Testis (tissue), 3 donors: ENCODE data around the gene C2orf15. TPM values are rescaled to one million over a fixed set of nuclear protein-coding genes. Genes with fewer than 3 reads are reported as not detected.

Experiments used
- DNase-seq: peaks from one replicate; pipeline ENCODE4 v3.0.0-alpha.2; 2019
- H3K27ac ChIP-seq, 2 donors: fragments of 200-600 bp; sonication (generic); one replicate each; pipeline ENCODE4 v1.5.1; 2019
- H3K27me3 ChIP-seq: fragments of 200-600 bp; sonication (generic); one replicate; pipeline ENCODE4 v1.5.1; 2019
- H3K36me3 ChIP-seq: fragments of 200-600 bp; sonication (generic); one replicate; pipeline ENCODE4 v1.5.1; 2017; ENCODE audit warnings: low read depth; ENCODE audit errors: missing control alignments
- H3K4me1 ChIP-seq: fragments of 200-600 bp; sonication (generic); one replicate; pipeline ENCODE4 v1.5.1; 2019
- H3K4me3 ChIP-seq, 2 donors: fragments of 200-600 bp; sonication (generic); one replicate each; pipeline ENCODE4 v1.5.1; 2017 to 2019
- H3K9me3 ChIP-seq: fragments of 200-600 bp; sonication (generic); one replicate; pipeline ENCODE4 v1.5.1; 2017
- CTCF ChIP-seq, 3 experiments: fragments of 450-650 bp in 2 of 3; fragments of 200-600 bp in 1 of 3; sonication (generic) in 1 of 3; IDR thresholded peaks; one replicate each; pipeline ENCODE4 v1.5.1; 2016 to 2019; ENCODE audit warnings: antibody characterized with exemption in 3 of 3, mild to moderate bottlenecking in 2 of 3, moderate library complexity in 1 of 3
- POLR2A ChIP-seq: fragments of 450-650 bp; IDR thresholded peaks from one replicate; pipeline ENCODE4 v1.6.1; 2017; ENCODE audit warnings: antibody characterized with exemption, mild to moderate bottlenecking, moderate library complexity
- WGBS, 2 donors: methylation state at CpG; one replicate each; pipeline ENCODE4 v1.1.5; 2018; 5-methylcytosine and 5-hydroxymethylcytosine counted together
- intact Hi-C: fragments of 100-400 bp; cut with DNase I; formaldehyde crosslinking; loops from one replicate; pipeline ENCODE4 v1.15.1; 2023; ENCODE audit warnings: low total_unique reads
- polyA plus RNA-seq: library from polyadenylated mRNA; stranded (reverse); fragments of 350-450 nt; fragmentation: Illumina TruSeq; extraction: RNeasy Lipid Tissue Mini Kit (QIAGEN cat#74804); gene quantifications from one replicate; pipeline ENCODE4 v1.2.3, GENCODE V29; 2014; ENCODE audit warnings: low read depth, low replicate concordance; ENCODE audit not compliant: insufficient read depth
- total RNA-seq, 2 donors: library from RNA; depleted of rRNA; stranded (reverse); fragments of >200 nt; gene quantifications; one replicate each; pipeline ENCODE4 v1.2.3, GENCODE V29; 2016

C2orf15 gene
- total and polyA plus RNA-seq, 3 donors from 2014 or later, result 1.7 to 3.1 (median 2.1) TPM

GRCh38 chr2:99152199-99152895, 10.8 kb downstream of the C2orf15 start:
- WGBS, 2 donors, result 82 to 84% methylated on average over 7 of the region's 7 CpGs
- intact Hi-C loops, result no loop called here
- DNase-seq, result no peak
- peaks cover 13% of the 10 kb centered on the region for H3K4me1 ChIP-seq
- no peaks in the 10 kb centered on the region for H3K36me3 ChIP-seq
- H3K9me3 ChIP-seq, result no peaks in the 10 kb centered on the region
- H3K27me3 ChIP-seq, result no peaks in the 10 kb centered on the region
- H3K4me3 ChIP-seq, result no peak overlapping the region
- H3K27ac ChIP-seq, result no peak overlapping the region
- TF ChIP-seq POLR2A (no peak), CTCF (IDR thresholded peaks at IDR 0.05) (no peak)

- Histone ChIP-seq H3K9me3 (no peaks in the 10 kb centered on the region), H3K27ac (peak overlapping the region; percentile 89 to 94), H3K27me3 (no peaks in the 10 kb centered on the region), H3K4me3 (peak overlapping the region; percentile 69 to 84), H3K36me3 (no peaks in the 10 kb centered on the region), H3K4me1 (peaks cover 13% of the 10 kb centered on the region)
- intact Hi-C loops, result no loop called here
- TF ChIP-seq CTCF (IDR thresholded peaks at IDR 0.05), result no peak
- no peak for TF ChIP-seq POLR2A
- DNase-seq, result peak; percentile 24
- WGBS, 2 donors, result 29 to 30% methylated on average over 10 to 12 of the region's 12 CpGs
These were observed 12.6 kb downstream of the C2orf15 start for GRCh38 chr2:99153921-99154604.

- DNase-seq, result peak; percentile 96
- Histone ChIP-seq H3K4me3 (peak within 1 kb of the TSS; percentile 69 to 84), H3K9me3 (no peaks in the 10 kb centered on the region), H3K4me1 (peaks cover 13% of the 10 kb centered on the region), H3K27me3 (no peaks in the 10 kb centered on the region), H3K27ac (peak within 1 kb of the TSS; percentile 89 to 94), H3K36me3 (no peaks in the 10 kb centered on the region)
- TF ChIP-seq POLR2A (peak; percentile 75), CTCF (IDR thresholded peaks at IDR 0.05) (peak in 1 of 3 experiments; percentile 18)
- intact Hi-C loops, result no loop called here
- 1 to 2% methylated on average over 30 to 54 of the region's 70 CpGs for WGBS, 2 donors
These were observed 13.4 kb downstream of the C2orf15 start, which contains the start of the genes LIPT1 and TSGA10 for GRCh38 chr2:99154643-99155536. Gene LIPT1 (plus strand): TSS chr2:99154967. CDS start chr2:99161958, 6,991 bp downstream. Gene TSGA10 (minus strand): TSS chr2:99154942. CDS start chr2:99109439, 45,503 bp downstream.

DNA sequence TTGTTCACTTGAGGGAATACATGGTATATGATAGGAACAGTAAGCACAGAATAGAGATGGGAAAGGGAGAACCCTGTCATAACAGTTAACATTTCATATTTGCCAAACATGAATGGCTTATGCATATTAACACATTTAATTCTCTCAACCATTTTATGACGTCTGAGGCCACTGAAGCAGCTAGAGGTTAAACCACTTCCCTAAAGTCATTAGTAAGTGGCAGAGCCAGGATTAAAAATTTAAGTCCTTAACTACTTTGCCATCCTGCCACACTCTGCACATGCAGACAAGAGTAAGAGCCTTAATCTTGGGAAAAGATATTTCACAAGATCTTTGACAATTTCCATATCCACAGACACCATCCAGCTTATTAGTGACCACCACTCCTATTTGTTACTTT, 15.4 kb downstream of the C2orf15 start:
- WGBS, 2 donors, result 72 to 96% methylated on average over 1 of the region's 1 CpG
- Histone ChIP-seq H3K27me3 (no peaks in the 10 kb centered on the region), H3K36me3 (no peaks in the 10 kb centered on the region), H3K27ac (no peak overlapping the region), H3K4me1 (peaks cover 13% of the 10 kb centered on the region), H3K4me3 (no peak overlapping the region), H3K9me3 (no peaks in the 10 kb centered on the region)
- intact Hi-C loops, result no loop called here
- TF ChIP-seq CTCF (IDR thresholded peaks at IDR 0.05) (no peak), POLR2A (no peak)
- no peak for DNase-seq
